CD4-positive, alpha-beta T cell treated with Interferon alpha-2 for 1 hour (primary cell): ENCODE results near the gene CHST12.
"Not testable (repeated sequence)": the region's sequence is repeated elsewhere in the genome, so short reads cannot be mapped to it uniquely, and the experiment has no call there.

ENCODE experiments used
- DNase-seq, 2 donors: peaks; one replicate each; pipeline ENCODE4 v3.0.0-alpha.2; 2020 to 2022

CHST12 gene

DNA sequence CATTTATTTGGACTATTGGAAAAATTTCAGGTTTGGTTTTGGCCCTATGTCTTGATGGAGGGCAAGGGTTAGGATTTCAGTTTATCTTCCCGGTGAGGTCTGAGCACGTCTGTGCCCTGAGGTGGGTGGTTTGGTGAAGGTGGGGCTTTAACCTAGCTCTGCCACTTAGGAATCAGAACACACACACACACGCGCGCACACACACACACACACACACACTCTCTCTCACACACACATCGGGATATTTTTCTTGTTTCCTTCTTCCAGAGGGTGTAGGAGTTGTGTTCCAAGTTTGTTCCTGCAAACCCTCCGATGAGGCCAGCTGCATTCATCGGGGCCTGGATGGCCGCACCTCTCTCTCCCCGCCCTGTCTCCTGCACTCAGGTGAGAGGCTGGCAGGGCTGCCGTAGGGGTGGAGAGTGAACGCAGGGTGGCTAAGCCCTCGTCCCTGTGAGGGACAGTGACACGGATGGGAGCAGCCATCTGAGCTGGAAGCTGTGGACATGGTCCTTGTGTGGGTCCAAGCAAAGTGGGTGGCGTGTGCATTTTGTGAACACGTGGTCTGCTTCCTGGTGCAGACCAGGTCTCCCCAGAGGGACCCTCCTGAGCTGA is 34.2 kb downstream of the CHST12 start:
- no peak for DNase-seq

DNA sequence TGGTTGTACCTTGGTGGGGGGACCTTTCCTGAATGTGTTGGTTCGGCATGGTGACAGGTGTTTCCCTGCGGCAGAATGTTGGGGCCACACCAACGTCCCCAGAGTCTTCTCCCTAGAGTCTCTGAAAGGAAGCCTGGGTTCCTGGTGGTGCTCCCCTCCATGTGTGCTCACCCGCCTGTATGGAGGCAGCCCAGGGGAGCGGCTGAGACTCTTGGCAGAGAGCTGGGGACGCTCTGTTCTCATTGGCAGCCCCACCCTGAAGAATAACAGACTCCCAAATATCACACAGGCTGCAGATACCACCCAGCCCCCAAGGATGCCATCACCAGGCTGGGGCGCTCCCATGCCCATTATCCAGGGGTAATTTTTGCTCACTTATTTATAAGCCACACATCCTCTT is 34.8 kb downstream of the CHST12 start:
- DNase-seq, result no peak

DNA sequence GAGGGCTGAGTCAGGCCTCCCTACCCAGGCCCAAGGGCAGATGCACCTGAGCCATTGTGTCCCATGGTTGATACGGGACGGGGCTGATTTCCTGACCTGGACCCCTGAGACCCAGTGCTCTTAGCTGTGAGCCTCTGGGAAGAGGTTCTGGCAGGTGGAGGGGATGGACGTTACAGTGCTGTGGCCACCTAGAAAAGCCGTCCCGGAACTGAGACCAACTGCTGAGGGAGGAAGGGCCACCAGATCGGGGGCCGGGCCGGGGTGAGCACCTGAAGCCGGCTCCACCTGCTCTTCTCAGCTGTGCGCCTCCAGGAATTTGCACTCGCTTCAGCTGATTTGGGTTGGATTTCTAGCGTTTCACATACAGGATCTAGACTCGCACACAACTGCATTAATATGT is 35.4 kb downstream of the CHST12 start:
- no peak for DNase-seq

GRCh38 chr7:2440608-2441245 is 37.3 kb downstream of the CHST12 start:
- DNase-seq, result no peak

DNA sequence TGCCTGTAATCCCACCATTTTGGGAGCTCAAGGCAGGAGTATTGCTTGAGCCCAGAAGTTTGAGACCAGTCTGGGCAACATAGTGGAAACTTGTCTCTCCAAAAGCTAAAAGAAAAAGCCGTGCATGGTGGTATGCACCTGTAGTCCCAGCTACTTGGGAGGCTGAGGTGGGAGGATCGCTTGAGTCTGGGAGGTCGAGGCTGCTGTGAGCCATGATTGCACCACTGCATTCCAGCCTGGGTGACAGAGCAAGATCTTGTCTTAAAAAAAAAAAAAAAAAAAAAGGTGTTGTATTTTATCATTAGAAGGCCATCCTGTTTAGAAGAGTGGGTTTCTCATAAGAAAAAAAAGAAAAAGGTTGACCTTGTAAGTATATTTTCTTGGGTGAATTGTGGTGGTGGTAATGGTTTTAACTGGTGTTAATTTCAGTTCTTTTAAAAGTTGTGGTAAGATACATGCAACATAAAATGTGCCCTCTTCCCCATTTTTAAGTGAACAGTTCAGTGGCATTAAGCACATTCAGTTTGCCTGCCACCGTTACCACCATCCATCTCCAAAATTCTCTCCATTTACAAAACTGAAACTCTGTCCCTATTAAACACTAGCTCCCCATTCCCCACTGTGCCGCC is 38.1 kb downstream of the CHST12 start:
- no peak for DNase-seq

DNA sequence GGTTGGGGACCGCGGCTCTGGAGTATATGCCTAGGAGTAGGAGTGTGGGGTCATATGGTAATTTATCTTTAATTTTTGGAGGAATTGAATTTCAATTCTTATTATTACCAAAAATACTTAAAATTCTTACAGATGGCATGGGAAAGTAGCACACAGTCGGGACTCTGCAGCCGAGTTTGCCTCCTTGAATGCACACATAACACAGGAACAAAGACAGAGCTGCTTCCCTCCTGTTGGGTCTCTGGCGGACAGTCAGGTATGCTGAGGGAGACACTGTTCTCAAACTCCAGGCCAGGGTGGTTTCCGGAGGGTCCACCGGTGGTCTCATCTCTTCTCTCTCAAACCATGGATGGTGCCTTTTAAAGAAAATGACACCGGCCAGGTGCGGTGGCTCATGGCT is 40.1 kb downstream of the CHST12 start:
- no peak for DNase-seq

GRCh38 chr7:2444476-2444875 is 41.1 kb downstream of the CHST12 start:
- no peak for DNase-seq

DNA sequence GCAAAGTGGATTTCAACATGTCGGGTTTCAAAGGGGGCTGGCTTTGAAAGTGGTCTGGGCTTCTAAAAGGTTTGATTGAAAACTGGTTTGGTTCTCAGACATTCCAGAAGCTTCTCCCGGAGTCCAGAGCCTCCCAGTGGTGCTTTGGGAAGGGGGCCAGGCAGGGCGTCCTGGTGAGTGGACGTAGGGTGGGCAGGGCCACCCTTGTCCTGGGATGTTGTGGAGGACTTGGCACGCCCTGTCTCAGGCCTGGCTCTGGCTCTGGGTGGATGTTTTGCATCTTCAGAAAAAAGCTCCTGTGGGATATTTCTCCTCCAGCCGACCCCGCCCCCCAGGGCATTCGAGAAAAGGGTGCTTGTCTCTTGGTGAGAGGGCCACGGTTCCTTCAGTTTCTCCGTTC is 41.6 kb downstream of the CHST12 start:
- DNase-seq, result no peak

GRCh38 chr7:2445898-2446555 is 42.6 kb downstream of the CHST12 start:
- DNase-seq, result no peak

GRCh38 chr7:2446676-2447075 is 43.3 kb downstream of the CHST12 start:
- DNase-seq, result no peak

DNA sequence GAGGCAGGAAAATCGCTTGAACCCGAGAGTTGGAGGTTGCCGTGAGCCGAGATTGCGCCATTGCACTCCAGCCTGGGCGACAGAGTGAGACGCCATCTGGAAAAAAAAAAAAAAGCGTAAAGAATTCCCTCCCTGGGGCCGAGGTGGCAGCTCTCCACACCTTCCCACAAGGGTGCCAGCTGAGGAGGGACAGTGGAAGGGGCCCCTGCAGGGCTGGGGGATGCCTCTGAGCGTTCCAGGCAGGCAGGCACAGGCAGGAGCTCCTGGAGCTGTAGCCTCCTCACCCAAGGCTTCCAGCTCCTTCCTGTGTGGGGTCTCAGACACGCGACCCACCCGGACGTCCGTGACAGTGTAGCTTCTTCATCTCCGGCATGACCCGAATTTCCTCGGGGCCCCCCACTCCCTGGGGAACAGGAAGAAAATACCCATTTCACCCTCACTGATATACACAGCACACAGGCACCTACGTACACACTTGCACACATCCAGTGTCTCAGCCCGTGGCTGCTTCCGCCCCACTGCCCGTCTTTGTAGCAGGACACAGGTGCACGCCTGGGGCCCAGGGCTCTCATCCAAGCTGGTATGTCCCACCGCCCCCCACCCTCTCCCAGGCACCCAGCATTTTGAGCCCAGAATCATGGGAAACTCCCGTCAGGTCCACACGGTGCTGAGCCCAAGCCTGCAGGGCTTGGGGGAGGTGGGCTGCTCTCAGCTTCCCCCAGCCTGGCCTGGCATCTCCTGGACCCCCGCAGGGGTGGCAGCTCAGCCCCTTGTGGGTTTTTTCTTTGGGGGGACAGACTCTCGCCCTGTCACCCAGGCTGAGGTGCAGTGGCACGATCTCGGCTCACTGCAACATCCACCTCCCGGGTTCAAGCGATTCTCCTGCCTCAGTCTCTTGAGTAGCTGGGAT is 47.0 kb downstream of the CHST12 start:
- no peak for DNase-seq

- DNase-seq, result peak; percentile 75 to 77
Observed at GRCh38 chr7:2451171-2452073, 48.0 kb downstream of the CHST12 start.

DNA sequence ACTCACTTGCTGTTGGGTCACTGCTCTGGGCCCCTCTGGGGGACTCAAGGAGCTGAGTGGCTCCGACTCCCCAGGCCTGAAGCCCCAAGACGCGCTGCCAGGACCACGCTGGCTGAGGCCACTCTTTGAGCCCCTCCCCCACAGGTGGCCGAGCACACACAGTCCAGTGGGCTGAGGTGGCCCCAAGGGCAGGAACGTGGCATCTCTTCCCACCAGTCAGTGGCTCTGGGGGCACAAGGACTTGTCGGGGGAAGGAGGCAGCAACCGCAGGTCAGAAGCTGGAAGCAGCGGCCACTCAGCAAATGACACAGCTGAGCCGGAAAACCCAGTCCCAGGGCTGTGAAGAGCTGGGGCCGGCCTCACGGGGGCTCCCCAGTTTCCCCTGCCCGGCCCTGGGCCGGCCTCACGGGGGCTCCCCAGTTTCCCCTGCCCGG is 48.7 kb downstream of the CHST12 start:
- DNase-seq, result peak; percentile 12 to 19

- DNase-seq, result no peak
Observed at GRCh38 chr7:2452643-2453270, 49.3 kb downstream of the CHST12 start.

DNA sequence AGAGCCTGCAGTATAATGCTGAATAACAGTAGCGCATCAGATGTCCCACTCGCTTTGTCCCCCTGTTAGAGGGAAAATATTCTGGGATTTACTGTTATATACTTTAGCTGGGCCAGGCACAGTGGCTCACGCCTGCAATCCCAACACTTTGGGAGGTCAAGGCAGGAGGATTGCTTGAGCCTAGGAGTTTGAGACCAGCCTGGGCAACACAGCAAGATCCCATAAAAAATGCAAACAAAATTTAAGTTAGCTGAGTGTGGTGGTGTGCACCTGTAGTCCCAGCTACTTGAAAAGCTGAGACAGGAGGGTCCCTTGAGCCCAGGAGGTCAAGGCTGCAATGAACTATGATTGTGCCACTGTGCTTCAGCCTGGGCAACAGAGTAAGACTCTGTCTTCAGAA is 50.4 kb downstream of the CHST12 start:
- not testable (repeated sequence) for DNase-seq

DNA sequence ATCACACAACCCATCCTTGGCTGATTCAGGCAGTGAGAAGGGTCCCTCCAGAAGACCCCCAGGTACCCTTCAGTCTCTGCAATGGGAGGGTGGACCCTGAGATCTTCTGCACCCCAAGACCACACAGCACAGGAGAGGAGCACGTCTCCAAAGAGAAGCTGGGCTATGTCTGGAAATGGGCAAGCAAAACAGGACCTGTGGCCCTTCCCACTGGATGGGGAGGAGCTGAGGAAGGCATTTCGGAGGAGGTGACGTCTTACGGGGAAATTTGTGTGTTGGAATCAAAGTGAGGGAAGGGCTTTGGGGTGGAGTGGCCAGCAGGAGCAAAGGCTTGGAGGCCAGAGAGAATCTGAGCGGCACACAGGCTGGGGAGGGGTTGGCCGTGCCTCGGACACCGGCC is 56.3 kb downstream of the CHST12 start:
- no peak for DNase-seq

GRCh38 chr7:2460188-2460587 is 56.8 kb downstream of the CHST12 start:
- no peak for DNase-seq

- DNase-seq, result no peak
Observed at GRCh38 chr7:2460641-2461040, 57.2 kb downstream of the CHST12 start.

DNA sequence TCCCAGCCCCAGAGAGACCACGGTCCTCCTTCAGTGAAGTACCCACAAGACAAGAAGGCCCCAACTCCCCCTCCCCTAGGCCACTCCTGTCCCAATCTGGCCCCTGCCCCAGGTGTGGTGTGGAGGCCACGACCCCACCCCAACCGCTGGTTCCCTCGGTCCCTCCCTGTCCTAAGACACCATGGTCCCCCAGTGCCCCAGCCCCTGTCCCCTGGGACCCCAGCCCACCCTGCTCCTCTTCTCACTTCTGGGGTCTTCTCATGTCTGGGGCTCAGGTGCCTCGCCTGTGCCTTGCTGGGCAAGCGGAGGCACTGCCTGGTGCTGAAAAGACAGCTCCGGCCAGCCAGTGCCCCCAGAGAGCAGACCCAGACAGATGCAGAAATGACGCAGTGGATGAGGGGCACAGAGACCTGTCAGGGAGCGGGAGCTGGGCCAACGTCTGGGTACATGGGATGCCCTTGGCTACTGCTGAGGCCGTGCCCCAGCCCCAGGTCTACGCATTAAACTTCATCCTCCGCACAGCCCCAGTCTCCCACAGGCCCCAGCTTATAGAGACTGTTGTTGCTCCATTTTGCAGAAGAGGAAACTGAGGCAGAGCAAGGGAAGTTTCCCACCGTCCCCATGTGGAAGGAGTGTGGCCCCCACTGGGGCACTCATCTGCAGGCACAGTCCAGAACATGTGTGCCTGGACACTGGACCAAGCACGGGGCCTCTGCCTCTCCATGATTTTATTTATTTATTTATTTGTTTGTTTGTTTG is 58.0 kb downstream of the CHST12 start:
- no peak for DNase-seq

DNA sequence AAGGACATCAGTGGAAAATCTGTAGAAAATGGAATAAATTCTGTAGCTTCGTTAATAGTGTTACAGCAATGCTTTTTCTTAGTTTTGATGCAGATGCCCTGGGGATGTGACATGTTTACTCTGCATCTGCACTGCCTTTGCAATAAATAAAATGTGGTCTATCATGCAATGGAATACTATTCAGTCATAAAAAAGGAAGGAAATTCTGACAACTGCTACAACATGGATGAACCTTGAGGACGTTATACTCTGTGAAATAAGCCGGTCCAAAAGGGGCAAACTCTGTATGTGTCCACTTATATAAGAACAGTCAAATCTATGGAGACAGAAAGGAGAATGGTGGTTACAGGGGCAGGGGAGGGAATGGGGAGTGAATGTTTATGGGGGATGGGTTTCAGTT is 59.3 kb downstream of the CHST12 start:
- no peak for DNase-seq

- DNase-seq, result no peak
Observed at GRCh38 chr7:2465928-2466327, 62.5 kb downstream of the CHST12 start.
